Measurements from ENCODE around the gene TRIM36.

Gene TRIM36

DNA sequence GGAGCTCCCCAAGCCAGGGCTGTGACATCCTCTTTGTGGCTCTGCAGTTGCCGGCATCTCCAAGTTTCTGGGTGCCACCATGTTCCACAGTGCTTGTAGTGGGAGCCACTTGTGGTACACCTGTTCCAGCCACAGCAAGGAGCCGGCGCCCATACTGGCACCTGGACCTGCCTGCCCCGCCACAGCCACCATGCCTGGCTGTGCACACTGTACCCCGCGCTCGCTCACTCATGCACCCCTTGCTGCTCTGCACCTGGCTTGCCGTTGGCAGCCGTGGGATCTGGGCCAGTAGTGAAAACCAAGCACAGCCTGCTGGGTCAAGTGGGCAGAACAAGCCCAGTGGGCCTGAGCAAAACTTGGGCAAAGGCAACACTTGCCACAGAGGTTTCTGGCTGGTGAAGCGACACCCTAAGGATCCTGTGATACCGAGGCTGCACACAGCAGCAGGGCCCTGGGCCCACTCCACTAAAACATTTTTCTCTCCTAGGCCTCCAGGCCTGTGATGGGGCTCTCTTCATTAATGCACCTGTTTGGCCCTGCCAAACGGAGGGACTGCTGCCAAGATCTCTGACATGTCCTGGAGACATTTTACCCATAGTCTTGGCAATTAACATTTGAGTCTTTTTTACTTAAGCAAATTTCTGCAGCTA lies 2.8 kb downstream of the TRIM36 start:
- no peak for DNase-seq

DNA sequence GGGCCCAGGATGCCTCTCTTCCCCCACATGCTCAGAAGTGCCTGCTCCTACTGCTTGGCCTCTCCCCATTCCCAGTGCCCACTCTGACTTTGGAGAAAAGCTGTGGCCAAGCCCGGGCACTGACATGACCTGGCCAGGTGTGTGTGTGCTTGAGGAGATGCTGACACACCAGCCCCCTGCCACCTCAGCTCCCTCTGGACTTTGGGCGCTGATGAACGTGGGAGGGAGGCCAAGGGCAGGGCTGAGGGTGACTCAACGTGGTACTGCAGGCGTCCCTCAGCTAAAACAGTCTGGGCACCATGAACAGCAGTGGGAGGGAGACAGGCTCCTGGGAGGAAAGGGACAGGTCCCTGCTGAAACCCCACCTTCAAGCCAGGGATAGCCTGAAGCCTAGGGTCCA lies 3.9 kb downstream of the TRIM36 start:
- DNase-seq, result no peak

DNA sequence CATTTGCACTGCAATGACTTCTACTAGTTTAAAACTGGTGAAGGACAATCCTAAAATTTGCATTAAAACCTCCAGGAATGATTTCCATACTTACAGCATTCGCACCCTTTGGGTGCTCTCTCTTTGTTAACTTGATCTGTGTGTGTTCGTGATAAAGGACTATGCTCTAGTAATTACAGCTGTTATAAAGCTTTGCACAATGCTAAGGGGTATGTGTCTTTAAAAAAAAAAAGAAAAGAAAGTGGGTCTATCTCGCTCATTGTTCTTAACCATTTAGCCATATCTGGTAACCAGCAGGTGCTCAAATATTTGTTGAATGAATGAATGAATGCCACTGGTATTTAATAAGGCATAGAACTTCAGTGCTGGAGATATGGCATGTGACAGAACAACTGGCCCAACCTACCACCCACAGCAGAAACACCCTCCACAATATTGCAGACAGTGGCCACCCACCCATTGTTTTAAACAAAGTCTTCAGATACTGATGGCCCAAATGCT lies 8.7 kb downstream of the TRIM36 start:
- DNase-seq, result no peak

DNA sequence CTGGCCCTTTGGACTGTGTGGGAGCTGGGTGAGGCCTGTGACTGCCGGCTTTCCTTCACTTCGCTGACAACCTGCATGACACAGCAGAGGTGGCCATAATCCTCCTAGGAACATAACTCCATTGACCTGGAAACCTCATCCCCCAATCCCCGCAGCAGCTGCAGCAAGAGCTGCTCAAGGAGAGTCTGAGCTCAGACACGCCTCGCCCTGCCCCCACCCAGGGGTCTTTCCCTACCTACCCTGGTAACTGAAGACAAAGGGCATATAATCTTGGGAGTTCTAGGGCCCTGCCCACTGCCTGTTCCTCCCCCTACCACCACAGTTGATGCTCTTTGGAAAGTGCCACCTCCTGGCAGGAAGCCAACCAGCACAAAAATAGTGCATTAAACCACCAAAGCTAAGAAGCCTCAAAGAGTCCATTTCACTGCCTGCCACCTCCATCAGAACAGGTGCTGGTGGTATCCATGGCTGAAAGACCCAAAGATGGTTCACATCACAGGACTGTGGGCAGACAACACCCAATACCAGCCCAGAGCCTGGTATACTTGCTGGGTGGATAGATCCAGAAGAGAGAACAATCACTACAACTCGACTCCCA lies 18.4 kb downstream of the TRIM36 start:
- DNase-seq, result no peak

DNA sequence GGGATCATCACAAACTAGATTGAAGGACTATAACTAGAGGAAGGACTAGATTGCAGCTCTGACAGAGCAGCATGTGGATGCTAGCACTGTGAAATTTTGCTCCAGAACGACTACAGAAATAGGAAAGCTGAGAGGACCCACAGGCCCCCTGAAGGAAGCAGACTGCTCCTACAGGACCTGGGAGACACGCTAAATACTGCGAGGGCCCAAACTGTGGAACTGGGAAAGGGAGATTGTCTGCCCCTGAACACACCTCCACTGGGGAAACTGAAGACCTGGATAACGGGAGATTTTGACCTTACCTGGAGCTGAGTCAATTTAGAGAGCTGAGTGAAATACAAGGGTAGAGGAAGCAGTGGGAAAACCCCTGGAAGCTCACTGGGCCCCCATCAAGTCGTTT lies 19.2 kb downstream of the TRIM36 start:
- no peak for DNase-seq

DNA sequence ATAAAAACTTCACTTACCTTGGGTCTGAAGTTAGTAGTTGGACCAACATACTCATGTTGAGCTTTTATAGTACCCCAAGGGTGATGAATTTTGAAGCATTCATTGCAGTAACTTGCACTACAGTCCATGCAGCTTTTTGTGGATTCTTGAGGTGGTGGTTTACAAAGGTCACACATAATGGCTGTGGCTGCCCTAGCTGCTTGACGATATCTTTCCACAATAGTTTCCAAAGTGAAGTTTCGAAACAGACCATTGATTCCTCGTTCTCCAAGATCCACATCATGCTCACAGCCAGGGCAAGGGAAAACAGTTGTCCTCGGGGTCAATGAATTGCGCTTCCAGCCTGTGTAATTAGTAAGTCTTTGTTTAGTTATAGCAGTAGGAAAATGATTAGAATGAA lies 22.7 kb downstream of the TRIM36 start:
- DNase-seq, result no peak

DNA sequence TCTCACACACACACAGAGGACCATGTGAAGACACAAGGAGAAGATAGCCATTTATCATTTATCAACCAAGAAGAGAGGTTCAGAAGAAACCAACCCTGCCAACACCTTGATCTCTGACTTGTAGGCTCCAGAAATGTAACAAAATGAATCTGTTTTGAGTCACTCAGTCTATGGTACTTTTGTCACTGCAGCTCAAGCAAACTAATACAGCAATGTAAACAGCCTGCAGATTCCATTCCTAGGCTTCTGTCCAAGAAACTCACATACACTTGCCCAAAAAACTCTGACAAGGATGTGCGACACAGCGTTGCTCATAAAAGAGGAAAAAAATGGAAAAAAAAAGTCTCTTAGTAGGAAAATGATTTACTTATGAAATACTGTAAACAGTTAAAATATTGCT lies 33.4 kb downstream of the TRIM36 start:
- DNase-seq, result no peak

DNA sequence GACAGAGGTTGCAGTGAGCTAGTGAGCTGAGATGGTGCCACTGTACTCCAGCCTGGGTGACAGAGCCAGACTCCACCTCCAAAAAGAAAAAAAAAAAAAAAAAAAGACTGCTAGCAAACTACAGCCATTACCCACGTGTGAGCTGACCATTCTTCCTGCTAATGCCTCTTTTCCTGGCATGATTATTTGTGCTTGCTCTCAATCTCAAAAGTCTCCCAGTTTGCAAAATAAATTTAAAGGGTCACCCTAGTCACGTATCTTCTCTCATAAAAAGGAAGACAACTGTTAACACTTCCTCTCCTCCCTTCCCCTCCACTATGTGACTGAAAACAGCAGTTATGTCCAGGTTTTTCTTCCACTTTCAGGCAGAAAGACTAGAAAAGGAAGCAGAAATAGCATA lies 37.2 kb downstream of the TRIM36 start:
- DNase-seq, result no peak

DNA sequence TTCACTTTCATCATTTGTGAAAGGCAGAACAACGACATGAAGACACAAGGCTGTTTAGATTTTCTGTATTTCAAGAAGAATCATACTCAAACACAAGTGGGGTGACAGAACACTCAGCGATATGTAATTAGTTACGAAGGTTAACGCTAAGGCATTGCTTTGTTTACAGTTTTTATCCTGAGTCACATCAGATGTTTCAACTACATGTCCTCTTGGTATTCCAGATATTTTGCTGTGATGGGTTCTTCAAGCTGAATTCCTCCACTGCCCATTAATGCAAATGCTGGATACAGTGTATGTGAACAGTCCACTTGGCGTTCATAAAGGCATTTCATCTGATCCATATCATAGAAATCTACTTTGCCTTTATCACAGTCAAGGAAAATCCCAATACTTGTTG lies 43.4 kb downstream of the TRIM36 start:
- DNase-seq, result no peak

DNA sequence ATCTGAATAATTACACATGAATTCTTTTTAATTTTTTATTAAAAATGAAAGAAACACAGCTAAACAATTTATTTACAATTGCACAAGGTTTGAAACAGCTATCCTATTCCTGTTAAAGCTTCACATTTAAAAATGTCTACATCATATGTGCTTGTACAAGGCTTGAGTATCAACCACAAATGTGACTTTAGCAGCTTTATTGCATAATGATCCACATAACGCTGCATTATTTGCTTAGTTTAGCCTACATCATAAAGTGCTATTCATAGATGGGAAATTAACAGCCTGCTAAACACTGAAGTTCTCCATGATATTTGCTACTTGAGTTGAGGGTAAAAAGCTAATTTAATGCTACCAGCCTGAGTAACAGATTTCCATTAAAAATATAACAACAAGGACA lies 45.0 kb downstream of the TRIM36 start:
- DNase-seq, result no peak

DNA sequence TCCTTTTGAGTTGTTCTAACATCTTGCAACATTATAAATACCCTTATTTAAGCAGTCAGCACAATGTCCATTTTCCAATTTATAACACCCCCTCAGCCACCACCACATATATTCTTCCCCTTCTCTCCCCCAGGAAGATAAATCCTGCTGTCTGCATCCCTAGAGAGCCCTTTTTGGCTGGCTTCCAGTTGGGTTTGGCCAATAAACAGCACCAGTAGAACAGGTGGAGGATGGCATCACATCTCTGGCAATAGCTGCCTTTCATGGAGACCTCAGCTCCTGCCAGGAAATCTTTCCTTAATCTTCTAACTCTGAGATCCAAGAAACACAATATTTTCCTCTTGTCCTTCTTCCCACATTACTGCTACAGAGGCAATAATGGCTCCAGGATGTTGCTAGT lies 53.7 kb downstream of the TRIM36 start:
- DNase-seq, result no peak

DNA sequence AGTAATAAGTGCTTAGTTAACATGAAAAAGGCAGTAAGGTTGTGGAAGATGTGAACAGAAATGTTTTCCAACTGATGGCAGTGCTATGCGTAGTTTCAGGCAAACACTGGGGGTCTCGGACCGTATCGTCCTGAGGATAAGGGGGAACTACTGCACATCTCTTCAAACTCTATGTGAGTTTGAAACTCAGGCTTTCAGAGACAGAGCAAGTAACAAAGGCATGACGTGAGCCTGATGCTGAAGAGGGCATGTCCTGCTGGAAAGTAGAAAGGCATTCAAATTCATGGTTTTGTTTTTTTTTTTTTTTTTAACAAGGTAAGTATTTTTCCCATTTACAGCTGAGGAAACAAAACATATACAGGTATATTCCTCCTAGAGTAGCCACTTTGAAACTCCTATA lies 59.9 kb downstream of the TRIM36 start:
- DNase-seq, result no peak

DNA sequence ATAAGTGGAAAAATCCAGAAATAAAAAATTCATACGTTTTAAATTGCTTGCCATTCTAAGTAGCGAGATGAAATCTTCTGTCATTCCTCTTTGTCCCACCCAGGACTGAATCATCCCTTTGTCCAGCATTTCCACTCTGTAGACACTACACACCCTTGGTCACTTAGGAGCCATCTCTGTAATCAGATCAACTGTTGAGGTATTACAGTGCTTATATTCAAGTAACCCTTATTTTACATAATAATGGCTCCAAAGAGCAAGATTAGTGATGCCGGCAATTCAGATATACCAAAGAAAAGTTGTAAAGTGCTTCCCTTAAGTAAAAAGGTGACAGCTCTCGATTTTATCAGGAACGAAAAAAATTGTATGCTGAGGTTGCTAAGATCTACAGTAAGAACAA lies 60.4 kb downstream of the TRIM36 start:
- DNase-seq, result no peak

DNA sequence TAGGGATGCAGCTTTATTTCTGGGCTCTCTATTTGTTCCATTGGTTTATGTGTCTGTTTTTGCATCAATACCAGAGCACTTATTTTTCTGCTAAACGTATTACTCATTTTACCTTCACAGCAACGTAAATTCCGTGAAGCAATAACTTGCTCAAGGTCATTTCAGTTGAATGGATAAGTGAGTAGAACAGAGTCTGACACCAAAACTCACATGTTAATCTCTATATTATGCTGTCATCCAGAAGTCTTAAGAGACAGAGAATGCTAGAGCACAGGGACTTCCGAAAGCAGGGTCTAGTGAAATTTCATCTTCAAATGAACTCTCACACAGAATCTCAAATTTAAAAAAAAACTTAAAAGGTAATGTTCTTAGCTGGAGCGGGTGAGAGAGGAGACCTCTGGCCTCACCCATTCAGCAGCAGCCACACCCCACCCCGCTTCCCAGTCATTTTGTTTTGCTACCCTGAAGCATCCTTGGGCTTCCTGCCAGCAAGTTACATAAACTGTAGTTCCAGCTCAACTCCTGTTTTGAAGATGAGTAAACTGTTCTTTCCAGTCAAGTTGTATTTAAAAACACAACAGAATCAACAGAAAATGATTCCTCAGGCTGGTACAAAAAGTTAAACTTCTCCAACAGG lies 69.3 kb downstream of the TRIM36 start:
- DNase-seq, result no peak

DNA sequence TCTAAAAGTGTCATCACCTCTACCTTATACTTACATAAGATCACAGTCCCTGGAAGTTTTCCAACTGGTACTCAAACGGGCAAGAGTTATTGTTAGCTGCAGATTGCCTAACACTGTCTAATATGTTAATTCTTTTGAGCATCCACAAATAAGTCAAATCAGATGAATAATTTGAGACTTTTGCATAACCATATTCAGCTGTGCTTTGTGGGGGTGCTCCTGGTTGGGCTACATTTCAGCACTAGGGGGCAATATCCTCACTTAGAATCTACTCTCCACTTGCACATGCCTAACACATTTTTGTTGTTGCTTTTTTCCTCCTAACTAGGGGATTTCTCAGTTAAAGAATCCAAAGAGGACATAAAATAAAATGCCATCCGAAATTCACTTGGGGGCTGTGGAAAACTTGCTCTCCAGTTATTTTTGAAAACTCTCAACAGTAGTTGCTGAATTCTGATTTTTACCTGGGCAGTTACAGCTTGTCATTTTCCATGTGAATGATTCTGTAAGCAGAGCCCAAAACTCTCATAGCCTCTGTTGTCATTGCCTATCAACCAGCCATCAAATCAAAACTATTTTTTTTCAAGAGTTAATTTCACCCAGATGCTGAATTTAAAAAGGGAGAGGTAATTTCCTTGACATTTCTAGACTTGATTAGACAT lies 71.5 kb downstream of the TRIM36 start:
- no peak for DNase-seq

DNA sequence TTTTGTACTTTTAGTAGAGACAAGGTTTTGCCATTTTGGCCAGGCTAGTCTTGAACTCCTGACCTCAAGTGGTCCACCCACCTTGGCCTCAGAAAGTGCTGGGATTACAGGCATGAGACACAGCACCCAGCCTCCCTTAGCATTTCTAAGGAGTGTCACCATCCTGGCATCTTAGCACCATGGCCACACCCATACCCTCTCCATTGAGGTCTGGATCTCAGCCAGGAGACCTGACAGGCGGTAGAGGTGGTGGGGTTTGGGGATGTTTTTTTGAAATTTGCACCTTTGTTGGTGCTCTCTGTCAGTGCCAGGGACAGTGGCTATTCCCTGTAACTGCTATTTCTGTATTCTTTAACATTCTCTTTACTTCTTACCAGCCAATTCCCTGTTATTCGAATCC lies 72.5 kb downstream of the TRIM36 start:
- no peak for DNase-seq

DNA sequence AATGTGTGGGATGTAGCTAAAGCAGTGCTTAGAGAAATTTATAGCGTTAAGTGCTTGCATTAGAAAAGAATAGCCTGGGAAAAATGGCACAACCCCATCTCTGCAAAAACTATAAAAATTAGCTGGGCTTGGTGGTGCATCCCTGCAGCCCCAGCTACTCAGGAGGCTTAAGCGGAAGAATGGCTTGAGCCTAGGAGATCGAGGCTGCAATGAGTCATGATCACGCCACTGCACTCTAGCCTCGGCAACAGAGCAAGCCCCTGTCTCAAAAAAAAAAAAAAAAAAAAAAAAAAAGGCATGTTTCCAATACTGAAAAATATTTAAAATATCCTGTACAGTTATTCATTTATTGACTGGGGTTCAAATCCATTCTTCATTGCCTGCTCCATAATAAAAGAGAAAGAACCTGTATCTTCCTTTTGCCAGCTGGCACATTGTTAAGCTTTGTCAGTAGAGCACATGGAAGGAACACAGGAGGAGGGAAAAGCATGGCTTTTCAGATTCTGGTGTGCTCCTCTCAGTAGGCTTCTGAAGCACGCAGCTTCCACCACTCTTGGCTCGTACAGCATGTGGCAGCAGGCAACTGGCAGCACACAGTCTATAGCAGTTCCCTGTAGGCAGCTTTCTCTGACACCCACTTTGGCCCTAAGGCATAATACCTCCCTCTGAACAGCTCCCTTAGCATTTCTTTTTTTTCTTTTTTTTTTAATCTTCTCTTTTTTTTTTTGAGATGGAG lies 73.5 kb downstream of the TRIM36 start:
- DNase-seq, result no peak

DNA sequence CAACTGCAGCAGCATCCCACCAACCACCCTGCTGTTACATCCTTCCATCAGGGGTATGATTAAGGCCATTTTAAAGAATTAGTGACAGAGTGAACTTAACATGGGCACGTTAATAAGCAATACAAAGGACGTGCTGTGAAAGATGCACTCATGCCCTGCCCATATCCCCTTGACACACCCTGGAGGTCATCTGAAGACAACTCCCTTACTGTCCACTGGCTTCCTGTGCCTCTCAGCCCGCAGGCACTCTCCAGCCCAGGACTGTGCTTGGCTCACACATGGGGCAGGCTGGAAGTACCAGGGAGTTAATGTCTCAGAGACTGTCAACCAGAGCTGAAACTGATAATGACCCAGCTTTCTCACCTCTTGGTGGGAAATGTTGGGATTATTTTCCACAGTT lies 81.8 kb downstream of the TRIM36 start:
- DNase-seq, result no peak

DNA sequence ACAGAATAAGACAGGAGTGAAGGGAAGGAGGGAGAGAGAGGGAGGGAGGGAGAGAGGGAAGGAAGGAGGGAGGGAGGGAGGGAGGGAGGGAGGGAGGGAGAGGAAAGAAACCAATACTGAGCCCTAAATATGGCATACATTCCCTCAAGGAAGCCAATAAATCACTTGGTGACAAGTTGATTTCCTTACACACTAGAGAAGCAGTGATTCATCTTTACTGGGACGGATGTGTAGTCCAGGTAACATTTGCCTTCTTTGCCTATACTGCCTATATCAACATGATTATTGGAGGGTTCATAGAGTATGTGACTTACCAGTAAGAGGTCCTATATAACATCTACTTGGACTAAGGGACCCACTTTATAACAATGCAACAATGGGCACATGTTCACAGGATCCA lies 83.2 kb downstream of the TRIM36 start:
- DNase-seq, result no peak

DNA sequence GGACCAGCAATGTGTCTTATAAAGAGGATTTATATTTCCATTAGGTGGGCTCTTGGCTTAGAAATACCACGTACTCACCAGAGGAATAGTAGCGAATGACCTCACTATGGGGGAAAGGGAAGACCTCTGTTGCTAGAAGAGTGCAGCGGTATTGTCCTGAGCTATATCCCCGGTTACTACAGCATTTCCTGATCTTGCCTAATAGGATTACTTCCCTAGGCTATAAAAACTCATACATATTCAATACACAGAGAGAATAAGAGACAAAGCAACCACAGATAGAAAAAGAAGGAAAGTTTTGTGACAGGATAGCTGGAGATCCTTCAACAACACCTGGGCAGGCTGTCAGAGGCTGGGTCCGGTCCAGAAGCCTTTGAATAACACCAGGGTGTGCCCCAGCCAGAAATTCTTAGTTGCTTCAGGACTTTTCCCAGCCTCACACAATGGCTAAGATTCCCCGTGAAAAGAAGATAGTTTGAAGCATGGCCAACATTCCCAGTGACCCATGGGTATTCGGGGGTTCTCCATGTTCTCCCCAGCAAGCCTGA lies 85.4 kb downstream of the TRIM36 start:
- no peak for DNase-seq

DNA sequence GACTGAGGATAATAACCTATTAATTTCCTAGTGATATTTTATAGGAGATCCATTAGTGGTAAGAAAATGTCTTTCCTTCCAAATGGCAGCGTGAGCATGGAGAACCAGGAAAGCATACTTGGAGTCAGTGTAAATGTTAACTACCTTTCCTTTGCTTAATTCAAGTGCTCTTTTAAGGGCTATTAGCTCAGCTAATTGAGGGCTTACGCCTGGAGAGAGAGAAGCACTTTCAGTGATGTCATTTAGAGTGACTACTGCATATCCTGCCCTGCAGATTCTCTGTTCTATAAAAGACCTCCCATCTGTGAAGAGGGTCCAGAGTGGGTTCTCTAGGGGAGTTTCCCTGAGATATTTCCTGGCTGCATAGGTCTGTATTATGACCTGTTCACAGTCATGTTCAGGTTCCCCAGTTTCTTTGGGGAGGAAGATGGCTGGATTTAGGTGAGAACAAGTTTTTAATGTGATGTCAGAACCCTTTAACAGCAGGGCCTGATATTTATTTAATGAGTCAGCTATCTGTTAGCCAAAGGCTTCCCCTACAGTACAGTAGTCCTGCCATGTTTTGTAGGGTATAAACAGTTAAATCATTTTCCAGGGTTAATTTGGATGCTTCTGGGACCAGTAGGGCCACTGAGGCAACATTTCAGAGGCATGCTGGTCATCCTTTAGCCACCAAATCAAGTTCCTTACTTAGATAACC lies 89.6 kb downstream of the TRIM36 start:
- DNase-seq, result no peak

Measured in activated CD4-positive, alpha-beta T cell treated with anti-CD3 and anti-CD28 coated beads, Interleukin-2, amount 50 U/mL, for 1 hour (primary cell).